ENCODE results near the gene ACTL8. TPM values are rescaled to one million over a fixed set of nuclear protein-coding genes. Genes with fewer than 3 reads are reported as not detected.
"Not testable (repeated sequence)": the region's sequence is repeated elsewhere in the genome, so short reads cannot be mapped to it uniquely, and the experiment has no call there.

Gene ACTL8
- total and polyA plus RNA-seq, 12 donors = not detected

DNA sequence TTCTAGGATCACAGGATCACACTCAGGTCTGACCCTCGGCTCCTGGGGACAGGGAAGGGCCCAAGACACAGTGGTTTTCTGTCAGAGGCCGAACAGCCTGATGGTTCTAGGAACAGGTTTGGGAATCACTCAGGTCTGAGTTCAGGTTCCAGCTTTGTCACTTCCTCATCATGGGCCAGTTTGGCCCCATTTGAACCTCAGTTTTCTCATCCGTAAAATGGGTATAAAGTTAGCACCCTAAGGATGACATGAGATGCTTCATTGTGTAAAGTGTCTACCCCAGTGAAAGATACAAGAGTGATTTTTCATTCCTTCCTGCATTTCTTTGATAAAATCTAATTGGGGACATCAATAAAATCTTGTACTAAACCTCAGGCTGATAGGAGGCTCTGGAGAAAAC lies 11.2 kb upstream of the ACTL8 start:
- no peak overlapping the region for H3K4me3 ChIP-seq
- intact Hi-C loops (cut with DNase I) = no loop called here
- WGBS, 2 donors = 89 to 98% methylated on average over 3 of the region's 3 CpGs
- no peaks in the 10 kb centered on the region for H3K9me3 ChIP-seq
- H3K36me3 ChIP-seq = no peaks in the 10 kb centered on the region
- H3K27me3 ChIP-seq = peaks cover 0 to 67% (median 20%) of the 10 kb centered on the region in 7 donors
- no peak for ATAC-seq
- H3K27ac ChIP-seq = no peak overlapping the region
- H3K4me1 ChIP-seq = peaks cover 0 to 14% (median 0%) of the 10 kb centered on the region in 9 donors
- TF ChIP-seq CTCF (IDR thresholded peaks at IDR 0.05) = peak in 1 of 9 donors; percentile 3
- no peak for DNase-seq

DNA sequence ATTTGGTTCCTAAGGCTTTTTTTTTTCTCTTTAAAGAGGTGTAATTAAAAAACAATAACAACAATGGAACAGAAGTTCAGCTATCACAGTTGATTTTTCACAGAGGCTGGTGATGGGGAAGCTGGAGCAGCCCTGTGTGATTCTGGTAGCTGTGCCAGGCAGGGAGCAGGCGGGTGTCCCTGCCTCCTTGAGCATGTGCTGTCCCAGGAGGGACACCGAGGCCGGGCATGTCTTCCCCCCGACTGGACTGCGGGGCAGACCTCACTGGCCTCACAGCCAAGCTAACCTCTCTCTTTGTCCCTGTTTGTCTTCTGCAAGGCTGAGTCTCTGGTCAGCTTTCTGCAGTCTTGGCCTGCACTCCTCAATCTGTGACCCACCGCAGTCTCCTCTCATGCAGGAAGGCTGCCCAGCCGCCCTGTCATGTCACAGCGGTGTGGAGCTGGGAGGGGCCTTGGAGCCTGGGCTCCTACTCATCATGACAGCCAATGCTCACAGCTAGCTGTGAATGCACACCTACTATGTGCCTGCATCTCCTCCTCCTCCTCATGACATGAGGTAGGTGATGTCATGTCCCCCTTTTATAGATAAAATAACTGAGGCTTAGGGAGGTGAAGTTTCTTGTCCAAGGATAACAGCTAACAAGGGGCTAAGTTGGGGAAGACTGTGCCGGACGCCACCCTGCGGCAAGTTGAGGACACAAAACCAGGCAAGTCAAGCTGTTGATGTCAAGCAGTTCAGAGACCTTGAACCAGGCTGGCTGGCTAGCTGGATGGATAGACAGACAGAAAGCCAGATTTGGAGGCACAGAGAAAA lies 10.3 kb upstream of the ACTL8 start:
- ATAC-seq = no peak
- TF ChIP-seq CTCF (IDR thresholded peaks at IDR 0.05) = no peak
- H3K27me3 ChIP-seq = peaks cover 0 to 59% (median 16%) of the 10 kb centered on the region in 7 donors
- 82 to 86% methylated on average over 11 of the region's 11 CpGs for WGBS, 2 donors
- no peak for DNase-seq
- H3K4me3 ChIP-seq = no peak overlapping the region
- H3K4me1 ChIP-seq = peaks cover 0 to 14% (median 0%) of the 10 kb centered on the region in 9 donors
- intact Hi-C loops (cut with DNase I) = no loop called here
- no peaks in the 10 kb centered on the region for H3K36me3 ChIP-seq
- no peak overlapping the region for H3K27ac ChIP-seq
- no peaks in the 10 kb centered on the region for H3K9me3 ChIP-seq

GRCh38 chr1:17745479-17745955 lies 9.6 kb upstream of the ACTL8 start:
- DNase-seq (no peak), ATAC-seq (no peak)
- TF ChIP-seq CTCF (IDR thresholded peaks at IDR 0.05) = no peak
- 94% methylated on average over 3 of the region's 3 CpGs for WGBS, 2 donors
- Histone ChIP-seq H3K27me3 (peaks cover 0 to 53% (median 9%) of the 10 kb centered on the region in 7 donors), H3K4me3 (no peak overlapping the region), H3K27ac (no peak overlapping the region), H3K36me3 (no peaks in the 10 kb centered on the region), H3K9me3 (no peaks in the 10 kb centered on the region), H3K4me1 (peaks cover 0 to 14% (median 0%) of the 10 kb centered on the region in 9 donors)
- intact Hi-C loops (cut with DNase I) = no loop called here

GRCh38 chr1:17746281-17746680 lies 8.9 kb upstream of the ACTL8 start:
- intact Hi-C loops (cut with DNase I); H3K36me3 ChIP-seq; H3K9me3 ChIP-seq; ATAC-seq; H3K27ac ChIP-seq; DNase-seq; H3K4me3 ChIP-seq: not testable (repeated sequence)
- Histone ChIP-seq H3K27me3 (peaks cover 0 to 45% (median 4%) of the 10 kb centered on the region in 7 donors), H3K4me1 (peaks cover 0 to 14% (median 0%) of the 10 kb centered on the region in 9 donors)
- WGBS, 2 donors = 70 to 81% methylated on average over 2 of the region's 2 CpGs

- Histone ChIP-seq H3K27ac (no peak overlapping the region), H3K9me3 (no peaks in the 10 kb centered on the region), H3K4me3 (no peak overlapping the region), H3K36me3 (no peaks in the 10 kb centered on the region), H3K27me3 (peaks cover 0 to 39% (median 0%) of the 10 kb centered on the region in 7 donors), H3K4me1 (peaks cover 0 to 14% (median 0%) of the 10 kb centered on the region in 9 donors)
- no peak for TF ChIP-seq CTCF (IDR thresholded peaks at IDR 0.05)
- intact Hi-C loops (cut with DNase I) = no loop called here
- WGBS, 2 donors = 75 to 78% methylated on average over 2 of the region's 2 CpGs
- ATAC-seq = no peak
- DNase-seq = no peak
Measured at GRCh38 chr1:17746920-17747319, 8.2 kb upstream of the ACTL8 start.

All from heart right ventricle (tissue), 16 donors.